ENCODE results near the gene PLCB1. TPM values are rescaled to one million over a fixed set of nuclear protein-coding genes. Genes with fewer than 3 reads are reported as not detected.

The PLCB1 gene
- total and polyA plus RNA-seq, 2 experiments from 2014 or later, result 14.9 to 20.7 TPM

DNA sequence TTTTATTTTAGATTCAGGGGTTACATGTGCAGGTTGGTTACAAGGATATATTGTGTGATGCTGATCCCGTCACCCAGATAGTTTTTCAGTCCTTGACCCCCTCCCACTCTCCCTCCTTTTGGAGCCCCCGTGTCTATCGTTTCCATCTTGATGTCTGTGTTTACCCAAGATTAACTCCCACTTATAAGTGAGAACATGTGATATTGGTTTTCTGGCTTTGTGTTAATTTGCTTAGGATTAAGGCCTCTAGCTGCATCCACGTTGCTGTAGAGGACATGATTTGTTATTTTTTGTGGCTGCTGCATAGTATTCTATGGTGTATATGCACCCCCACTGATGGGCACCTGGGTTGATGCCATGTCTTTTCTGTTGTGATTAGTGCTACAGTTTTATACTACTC is 178.6 kb downstream of the PLCB1 start:
- no peak overlapping the region for H3K27ac Mint-ChIP-seq
- no peak for ATAC-seq
- no peaks in the 10 kb centered on the region for H3K27me3 Mint-ChIP-seq (ENCODE audit: insufficient read depth, low read depth, poor library complexity)

More for the DNA sequence above, 178.6 kb downstream of the PLCB1 start:
- H3K27me3 ChIP-seq (ENCODE audit: insufficient read depth), result no peaks in the 10 kb centered on the region
- H3K4me2 ChIP-seq, result no peak overlapping the region
- H3K4me3 ChIP-seq, result no peak overlapping the region
- no peak overlapping the region for H2AFZ ChIP-seq
- peaks cover 25% of the 10 kb centered on the region; the same call in 2 of the 3 replicates for H3K4me1 Mint-ChIP-seq
- no peak overlapping the region for H3K27ac ChIP-seq (ENCODE audit: low read depth)
- H3K9me3 Mint-ChIP-seq, result no peaks in the 10 kb centered on the region
- DNase-seq (ENCODE audit: low spot score), result no peak
- H3K79me2 ChIP-seq (replicated peaks; ENCODE audit: insufficient read depth), result no peaks in the 10 kb centered on the region
- no peaks in the 10 kb centered on the region for H4K20me1 ChIP-seq (replicated peaks; ENCODE audit: insufficient read depth)
- no peaks in the 10 kb centered on the region; the same call in 1 of the 2 replicates for H3K9me2 ChIP-seq (ENCODE audit: insufficient read depth)
- H3K4me1 ChIP-seq (ENCODE audit: insufficient read depth), result peaks cover 14% of the 10 kb centered on the region
- H3F3A ChIP-seq (replicated peaks; ENCODE audit: low read depth), result no peaks in the 10 kb centered on the region
- H3K4me3 Mint-ChIP-seq, result no peak overlapping the region
- TF ChIP-seq, protein P1, sequence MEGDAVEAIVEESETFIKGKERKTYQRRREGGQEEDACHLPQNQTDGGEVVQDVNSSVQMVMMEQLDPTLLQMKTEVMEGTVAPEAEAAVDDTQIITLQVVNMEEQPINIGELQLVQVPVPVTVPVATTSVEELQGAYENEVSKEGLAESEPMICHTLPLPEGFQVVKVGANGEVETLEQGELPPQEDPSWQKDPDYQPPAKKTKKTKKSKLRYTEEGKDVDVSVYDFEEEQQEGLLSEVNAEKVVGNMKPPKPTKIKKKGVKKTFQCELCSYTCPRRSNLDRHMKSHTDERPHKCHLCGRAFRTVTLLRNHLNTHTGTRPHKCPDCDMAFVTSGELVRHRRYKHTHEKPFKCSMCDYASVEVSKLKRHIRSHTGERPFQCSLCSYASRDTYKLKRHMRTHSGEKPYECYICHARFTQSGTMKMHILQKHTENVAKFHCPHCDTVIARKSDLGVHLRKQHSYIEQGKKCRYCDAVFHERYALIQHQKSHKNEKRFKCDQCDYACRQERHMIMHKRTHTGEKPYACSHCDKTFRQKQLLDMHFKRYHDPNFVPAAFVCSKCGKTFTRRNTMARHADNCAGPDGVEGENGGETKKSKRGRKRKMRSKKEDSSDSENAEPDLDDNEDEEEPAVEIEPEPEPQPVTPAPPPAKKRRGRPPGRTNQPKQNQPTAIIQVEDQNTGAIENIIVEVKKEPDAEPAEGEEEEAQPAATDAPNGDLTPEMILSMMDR (conservative IDR thresholded peaks at IDR 0.05; ENCODE audit: low read depth in 2 of 2), result no peak
- no peak for TF ChIP-seq EZH2 (IDR thresholded peaks at IDR 0.05; ENCODE audit: low read depth, unreplicated experiment)
- no peak for TF ChIP-seq EZH2phosphoT487 (IDR thresholded peaks at IDR 0.05; ENCODE audit: unreplicated experiment)
- TF ChIP-seq NANOG (IDR thresholded peaks at IDR 0.05; ENCODE audit: borderline replicate concordance), result no peak
- TF ChIP-seq POLR2AphosphoS5 (IDR thresholded peaks at IDR 0.05; ENCODE audit: low read depth), result no peak
- TF ChIP-seq, protein P2, sequence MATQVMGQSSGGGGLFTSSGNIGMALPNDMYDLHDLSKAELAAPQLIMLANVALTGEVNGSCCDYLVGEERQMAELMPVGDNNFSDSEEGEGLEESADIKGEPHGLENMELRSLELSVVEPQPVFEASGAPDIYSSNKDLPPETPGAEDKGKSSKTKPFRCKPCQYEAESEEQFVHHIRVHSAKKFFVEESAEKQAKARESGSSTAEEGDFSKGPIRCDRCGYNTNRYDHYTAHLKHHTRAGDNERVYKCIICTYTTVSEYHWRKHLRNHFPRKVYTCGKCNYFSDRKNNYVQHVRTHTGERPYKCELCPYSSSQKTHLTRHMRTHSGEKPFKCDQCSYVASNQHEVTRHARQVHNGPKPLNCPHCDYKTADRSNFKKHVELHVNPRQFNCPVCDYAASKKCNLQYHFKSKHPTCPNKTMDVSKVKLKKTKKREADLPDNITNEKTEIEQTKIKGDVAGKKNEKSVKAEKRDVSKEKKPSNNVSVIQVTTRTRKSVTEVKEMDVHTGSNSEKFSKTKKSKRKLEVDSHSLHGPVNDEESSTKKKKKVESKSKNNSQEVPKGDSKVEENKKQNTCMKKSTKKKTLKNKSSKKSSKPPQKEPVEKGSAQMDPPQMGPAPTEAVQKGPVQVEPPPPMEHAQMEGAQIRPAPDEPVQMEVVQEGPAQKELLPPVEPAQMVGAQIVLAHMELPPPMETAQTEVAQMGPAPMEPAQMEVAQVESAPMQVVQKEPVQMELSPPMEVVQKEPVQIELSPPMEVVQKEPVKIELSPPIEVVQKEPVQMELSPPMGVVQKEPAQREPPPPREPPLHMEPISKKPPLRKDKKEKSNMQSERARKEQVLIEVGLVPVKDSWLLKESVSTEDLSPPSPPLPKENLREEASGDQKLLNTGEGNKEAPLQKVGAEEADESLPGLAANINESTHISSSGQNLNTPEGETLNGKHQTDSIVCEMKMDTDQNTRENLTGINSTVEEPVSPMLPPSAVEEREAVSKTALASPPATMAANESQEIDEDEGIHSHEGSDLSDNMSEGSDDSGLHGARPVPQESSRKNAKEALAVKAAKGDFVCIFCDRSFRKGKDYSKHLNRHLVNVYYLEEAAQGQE (IDR thresholded peaks at IDR 0.05; ENCODE audit: unreplicated experiment), result no peak
- TF ChIP-seq ZNF114 (CRISPR knock-in tag; IDR thresholded peaks at IDR 0.05), result no peak
- TF ChIP-seq ZNF331 (CRISPR knock-in tag; IDR thresholded peaks at IDR 0.05; ENCODE audit: low read depth), result no peak
- no peak for TF ChIP-seq STAT1 (IDR thresholded peaks at IDR 0.05; ENCODE audit: unreplicated experiment)
- TF ChIP-seq CREB1 (CRISPR knock-in tag; IDR thresholded peaks at IDR 0.05; ENCODE audit: low read depth), result no peak
- TF ChIP-seq JUNB (IDR thresholded peaks at IDR 0.05; ENCODE audit: unreplicated experiment), result no peak
- TF ChIP-seq, protein P3, sequence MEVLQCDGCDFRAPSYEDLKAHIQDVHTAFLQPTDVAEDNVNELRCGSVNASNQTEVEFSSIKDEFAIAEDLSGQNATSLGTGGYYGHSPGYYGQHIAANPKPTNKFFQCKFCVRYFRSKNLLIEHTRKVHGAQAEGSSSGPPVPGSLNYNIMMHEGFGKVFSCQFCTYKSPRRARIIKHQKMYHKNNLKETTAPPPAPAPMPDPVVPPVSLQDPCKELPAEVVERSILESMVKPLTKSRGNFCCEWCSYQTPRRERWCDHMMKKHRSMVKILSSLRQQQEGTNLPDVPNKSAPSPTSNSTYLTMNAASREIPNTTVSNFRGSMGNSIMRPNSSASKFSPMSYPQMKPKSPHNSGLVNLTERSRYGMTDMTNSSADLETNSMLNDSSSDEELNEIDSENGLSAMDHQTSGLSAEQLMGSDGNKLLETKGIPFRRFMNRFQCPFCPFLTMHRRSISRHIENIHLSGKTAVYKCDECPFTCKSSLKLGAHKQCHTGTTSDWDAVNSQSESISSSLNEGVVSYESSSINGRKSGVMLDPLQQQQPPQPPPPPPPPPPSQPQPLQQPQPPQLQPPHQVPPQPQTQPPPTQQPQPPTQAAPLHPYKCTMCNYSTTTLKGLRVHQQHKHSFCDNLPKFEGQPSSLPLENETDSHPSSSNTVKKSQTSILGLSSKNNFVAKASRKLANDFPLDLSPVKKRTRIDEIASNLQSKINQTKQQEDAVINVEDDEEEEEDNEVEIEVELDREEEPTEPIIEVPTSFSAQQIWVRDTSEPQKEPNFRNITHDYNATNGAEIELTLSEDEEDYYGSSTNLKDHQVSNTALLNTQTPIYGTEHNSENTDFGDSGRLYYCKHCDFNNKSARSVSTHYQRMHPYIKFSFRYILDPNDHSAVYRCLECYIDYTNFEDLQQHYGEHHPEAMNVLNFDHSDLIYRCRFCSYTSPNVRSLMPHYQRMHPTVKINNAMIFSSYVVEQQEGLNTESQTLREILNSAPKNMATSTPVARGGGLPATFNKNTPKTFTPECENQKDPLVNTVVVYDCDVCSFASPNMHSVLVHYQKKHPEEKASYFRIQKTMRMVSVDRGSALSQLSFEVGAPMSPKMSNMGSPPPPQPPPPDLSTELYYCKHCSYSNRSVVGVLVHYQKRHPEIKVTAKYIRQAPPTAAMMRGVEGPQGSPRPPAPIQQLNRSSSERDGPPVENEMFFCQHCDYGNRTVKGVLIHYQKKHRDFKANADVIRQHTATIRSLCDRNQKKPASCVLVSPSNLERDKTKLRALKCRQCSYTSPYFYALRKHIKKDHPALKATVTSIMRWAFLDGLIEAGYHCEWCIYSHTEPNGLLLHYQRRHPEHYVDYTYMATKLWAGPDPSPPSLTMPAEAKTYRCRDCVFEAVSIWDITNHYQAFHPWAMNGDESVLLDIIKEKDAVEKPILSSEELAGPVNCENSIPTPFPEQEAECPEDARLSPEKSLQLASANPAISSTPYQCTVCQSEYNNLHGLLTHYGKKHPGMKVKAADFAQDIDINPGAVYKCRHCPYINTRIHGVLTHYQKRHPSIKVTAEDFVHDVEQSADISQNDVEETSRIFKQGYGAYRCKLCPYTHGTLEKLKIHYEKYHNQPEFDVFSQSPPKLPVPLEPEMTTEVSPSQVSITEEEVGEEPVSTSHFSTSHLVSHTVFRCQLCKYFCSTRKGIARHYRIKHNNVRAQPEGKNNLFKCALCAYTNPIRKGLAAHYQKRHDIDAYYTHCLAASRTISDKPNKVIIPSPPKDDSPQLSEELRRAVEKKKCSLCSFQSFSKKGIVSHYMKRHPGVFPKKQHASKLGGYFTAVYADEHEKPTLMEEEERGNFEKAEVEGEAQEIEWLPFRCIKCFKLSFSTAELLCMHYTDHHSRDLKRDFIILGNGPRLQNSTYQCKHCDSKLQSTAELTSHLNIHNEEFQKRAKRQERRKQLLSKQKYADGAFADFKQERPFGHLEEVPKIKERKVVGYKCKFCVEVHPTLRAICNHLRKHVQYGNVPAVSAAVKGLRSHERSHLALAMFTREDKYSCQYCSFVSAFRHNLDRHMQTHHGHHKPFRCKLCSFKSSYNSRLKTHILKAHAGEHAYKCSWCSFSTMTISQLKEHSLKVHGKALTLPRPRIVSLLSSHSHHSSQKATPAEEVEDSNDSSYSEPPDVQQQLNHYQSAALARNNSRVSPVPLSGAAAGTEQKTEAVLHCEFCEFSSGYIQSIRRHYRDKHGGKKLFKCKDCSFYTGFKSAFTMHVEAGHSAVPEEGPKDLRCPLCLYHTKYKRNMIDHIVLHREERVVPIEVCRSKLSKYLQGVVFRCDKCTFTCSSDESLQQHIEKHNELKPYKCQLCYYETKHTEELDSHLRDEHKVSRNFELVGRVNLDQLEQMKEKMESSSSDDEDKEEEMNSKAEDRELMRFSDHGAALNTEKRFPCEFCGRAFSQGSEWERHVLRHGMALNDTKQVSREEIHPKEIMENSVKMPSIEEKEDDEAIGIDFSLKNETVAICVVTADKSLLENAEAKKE (CRISPR knock-in tag; IDR thresholded peaks at IDR 0.05), result no peak
- TF ChIP-seq, protein P4, sequence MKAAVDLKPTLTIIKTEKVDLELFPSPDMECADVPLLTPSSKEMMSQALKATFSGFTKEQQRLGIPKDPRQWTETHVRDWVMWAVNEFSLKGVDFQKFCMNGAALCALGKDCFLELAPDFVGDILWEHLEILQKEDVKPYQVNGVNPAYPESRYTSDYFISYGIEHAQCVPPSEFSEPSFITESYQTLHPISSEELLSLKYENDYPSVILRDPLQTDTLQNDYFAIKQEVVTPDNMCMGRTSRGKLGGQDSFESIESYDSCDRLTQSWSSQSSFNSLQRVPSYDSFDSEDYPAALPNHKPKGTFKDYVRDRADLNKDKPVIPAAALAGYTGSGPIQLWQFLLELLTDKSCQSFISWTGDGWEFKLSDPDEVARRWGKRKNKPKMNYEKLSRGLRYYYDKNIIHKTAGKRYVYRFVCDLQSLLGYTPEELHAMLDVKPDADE (IDR thresholded peaks at IDR 0.05), result no peak
- no peaks in the 10 kb centered on the region for H3K36me3 ChIP-seq (ENCODE audit: insufficient read depth)
- no peaks in the 10 kb centered on the region for H3K36me3 Mint-ChIP-seq (ENCODE audit: low read depth)
